IMR-90 (cell line): Measurements from ENCODE around the gene LCN12. TPM values are rescaled to one million over a fixed set of nuclear protein-coding genes. Genes with fewer than 3 reads are reported as not detected.

Experiments used
- ATAC-seq: fragments of 200-7000 bp; cut with Tn5 transposase; 2 replicates; pipeline ENCODE4 v1.9.1; 2020; ENCODE audit warnings: low read depth, mild to moderate bottlenecking, moderate library complexity
- BruUV-seq: library from RNA; stranded (reverse); fragments of 400-500 nt; replicated peaks from 2 replicates; lab custom pipeline; 2021; lab: Mats Ljungman, UMichigan
- CTCF ChIA-PET: fragments of 300-600 bp; formaldehyde crosslinking; extraction: SDS; loops from one replicate; lab custom pipeline; 2021; ENCODE audit warnings: antibody characterized with exemption; lab: Yijun Ruan, JAX
- POLR2A ChIA-PET: fragments of 300-600 bp; sonication (Branson Sonifier 250); formaldehyde crosslinking; loops from one replicate; lab custom pipeline; 2022; ENCODE audit warnings: antibody characterized with exemption; ENCODE audit not compliant: unreplicated experiment; lab: Charles Lee
- DNase-seq: peaks from one replicate; pipeline ENCODE4 v3.0.0; 2013
- H2AFZ ChIP-seq: replicated peaks from 2 replicates; pipeline ENCODE3; 2013; ENCODE audit warnings: low read length, mild to moderate bottlenecking; ENCODE audit not compliant: poor library complexity
- H2AK5ac ChIP-seq: 2 replicates; pipeline ENCODE4 v1.6.1; 2013; ENCODE audit warnings: low read depth, low read length, inconsistent platforms
- H2AK9ac ChIP-seq: replicated peaks from 2 replicates; pipeline ENCODE3; 2013; ENCODE audit warnings: mild to moderate bottlenecking, low read depth, low read length, moderate library complexity; ENCODE audit not compliant: poor library complexity
- H2BK120ac ChIP-seq: 2 replicates; pipeline ENCODE4 v1.6.1; 2013; ENCODE audit warnings: low read depth, low read length, inconsistent platforms
- H2BK15ac ChIP-seq: 3 replicates; pipeline ENCODE4 v1.6.1; 2013; ENCODE audit warnings: low read depth, low read length, inconsistent platforms
- H2BK20ac ChIP-seq: 2 replicates; pipeline ENCODE4 v1.6.1; 2013; ENCODE audit warnings: low read depth, mild to moderate bottlenecking, inconsistent platforms, low read length, moderate library complexity
- H2BK5ac ChIP-seq: 2 replicates; pipeline ENCODE4 v1.6.1; 2013; ENCODE audit warnings: mild to moderate bottlenecking, low read depth, low read length, inconsistent platforms; ENCODE audit not compliant: poor library complexity, severe bottlenecking
- H3K14ac ChIP-seq: replicated peaks from 2 replicates; pipeline ENCODE4 v1.6.1; 2013; ENCODE audit warnings: low read depth, low read length, inconsistent platforms
- H3K18ac ChIP-seq: 2 replicates; pipeline ENCODE4 v1.6.1; 2013; ENCODE audit warnings: low read depth, low read length, control low read depth
- H3K23ac ChIP-seq: 2 replicates; pipeline ENCODE4 v1.6.1; 2013; ENCODE audit warnings: low read depth, low read length, inconsistent platforms
- H3K27ac ChIP-seq: 2 replicates; pipeline ENCODE4 v1.5.1; 2013; ENCODE audit warnings: mild to moderate bottlenecking, control low read depth, low read length; ENCODE audit not compliant: insufficient read depth
- H3K27me3 ChIP-seq: 2 replicates; pipeline ENCODE4 v1.6.1; 2013; ENCODE audit warnings: low read length; ENCODE audit not compliant: control insufficient read depth, insufficient read depth
- H3K36me3 ChIP-seq: 2 replicates; pipeline ENCODE4 v1.6.1; 2013; ENCODE audit warnings: low read length, mixed read lengths; ENCODE audit not compliant: control insufficient read depth, insufficient read depth
- H3K4ac ChIP-seq: 2 replicates; pipeline ENCODE4 v1.6.1; 2013; ENCODE audit warnings: low read depth, low read length, inconsistent platforms
- H3K4me1 ChIP-seq: 2 replicates; pipeline ENCODE4 v1.6.1; 2013; ENCODE audit warnings: low read length, mixed read lengths; ENCODE audit not compliant: control insufficient read depth, insufficient read depth
- H3K4me2 ChIP-seq: 2 replicates; pipeline ENCODE4 v1.6.1; 2013; ENCODE audit warnings: low read depth, mild to moderate bottlenecking, control low read depth, low read length, moderate library complexity
- H3K4me3 ChIP-seq: 2 replicates; pipeline ENCODE4 v1.5.1; 2013; ENCODE audit warnings: low read depth, mild to moderate bottlenecking, control low read depth, low read length, moderate library complexity; ENCODE audit not compliant: insufficient read depth
- H3K56ac ChIP-seq: 2 replicates; pipeline ENCODE4 v1.6.1; 2013; ENCODE audit warnings: low read length, inconsistent platforms; ENCODE audit not compliant: insufficient read depth; ENCODE audit errors: extremely low read depth
- H3K79me1 ChIP-seq, 2 experiments: 2 replicates each; pipeline ENCODE4 v1.6.1; 2013; ENCODE audit warnings: low read length in 2 of 2, inconsistent platforms in 1 of 2, low read depth in 1 of 2
- H3K9ac ChIP-seq: 2 replicates; pipeline ENCODE4 v1.6.1; 2013; ENCODE audit warnings: low read depth, low read length, control low read depth
- H3K9me1 ChIP-seq: 2 replicates; pipeline ENCODE4 v1.6.1; 2013; ENCODE audit warnings: low read length, inconsistent platforms; ENCODE audit not compliant: insufficient read depth
- H3K9me3 ChIP-seq: 2 replicates; pipeline ENCODE4 v1.6.1; 2013; ENCODE audit warnings: low read length; ENCODE audit not compliant: control insufficient read depth, insufficient read depth
- H4K20me1 ChIP-seq: 2 replicates; pipeline ENCODE4 v1.6.1; 2013; ENCODE audit warnings: low read length, inconsistent platforms; ENCODE audit not compliant: insufficient read depth
- H4K5ac ChIP-seq: 2 replicates; pipeline ENCODE4 v1.6.1; 2013; ENCODE audit warnings: mild to moderate bottlenecking, low read depth, low read length, control low read depth
- H4K8ac ChIP-seq, 2 experiments: 2 replicates each; pipeline ENCODE4 v1.6.1; 2013; ENCODE audit warnings: low read depth in 2 of 2, low read length in 2 of 2, control low read depth in 1 of 2, inconsistent platforms in 1 of 2
- H4K91ac ChIP-seq: 2 replicates; pipeline ENCODE4 v1.6.1; 2013; ENCODE audit warnings: low read depth, low read length, inconsistent platforms; ENCODE audit not compliant: insufficient read depth
- BHLHE40 ChIP-seq: fragments of 150-350 bp; IDR thresholded peaks from 2 replicates; pipeline ENCODE4 v1.6.1; 2016; ENCODE audit warnings: mild to moderate bottlenecking, low read depth, low read length
- CHD1 ChIP-seq: IDR thresholded peaks from 2 replicates; pipeline ENCODE4 v1.6.1; 2012; ENCODE audit warnings: low read depth, low read length, improper control_type of control experiment
- FOS ChIP-seq: fragments of 150-350 bp; IDR thresholded peaks from 2 replicates; pipeline ENCODE4 v1.6.1; 2016; ENCODE audit warnings: low read depth, low read length
- MAFK ChIP-seq: IDR thresholded peaks from 2 replicates; pipeline ENCODE4 v1.6.1; 2012; ENCODE audit warnings: low read depth, low read length, improper control_type of control experiment
- MAZ ChIP-seq: IDR thresholded peaks from 2 replicates; pipeline ENCODE4 v1.6.1; 2012; ENCODE audit warnings: low read depth, mild to moderate bottlenecking, low read length, improper control_type of control experiment, moderate library complexity, borderline replicate concordance
- MXI1 ChIP-seq: IDR thresholded peaks from 2 replicates; pipeline ENCODE4 v1.6.1; 2012; ENCODE audit warnings: low read depth, mild to moderate bottlenecking, low read length, moderate library complexity, borderline replicate concordance
- NFE2L2 ChIP-seq: fragments of 150-350 bp; IDR thresholded peaks from 2 replicates; pipeline ENCODE4 v1.6.1; 2016; ENCODE audit warnings: low read depth, mild to moderate bottlenecking, low read length
- POLR2A ChIP-seq: IDR thresholded peaks from 2 replicates; pipeline ENCODE4 v1.6.1; 2012; ENCODE audit warnings: mild to moderate bottlenecking, low read depth, low read length
- RAD21 ChIP-seq: IDR thresholded peaks from 2 replicates; pipeline ENCODE4 v1.6.1; 2012; ENCODE audit warnings: low read length, improper control_type of control experiment
- RCOR1 ChIP-seq: IDR thresholded peaks from 2 replicates; pipeline ENCODE4 v1.6.1; 2012; ENCODE audit warnings: mild to moderate bottlenecking, low read length, improper control_type of control experiment; ENCODE audit not compliant: insufficient replicate concordance
- SMC3 ChIP-seq: fragments of 150-350 bp; IDR thresholded peaks from 2 replicates; pipeline ENCODE4 v1.6.1; 2016; ENCODE audit warnings: low read depth, mild to moderate bottlenecking, antibody characterized with exemption, low read length, moderate library complexity
- WGBS, 2 experiments: methylation state at CpG; one replicate each; pipeline versions ENCODE4 v1.1.5 to v1.1.7; 2013; ENCODE audit warnings: missing lambda C conversion rate in 2 of 2; ENCODE audit not compliant: insufficient read length in 1 of 2; ENCODE audit errors: extremely low coverage in 2 of 2; 5-methylcytosine and 5-hydroxymethylcytosine counted together
- dilution Hi-C: fragments of 300-500 bp; cut with HindIII; formaldehyde crosslinking; loops from one replicate; pipeline ENCODE4 v1.14.3; 2018; ENCODE audit warnings: low sequenced_read_pairs; ENCODE audit not compliant: unreplicated experiment
- in situ Hi-C: fragments of 300-500 bp; cut with MboI; formaldehyde crosslinking; loops from 3 replicates; pipeline ENCODE4 v1.14.3; 2019; ENCODE audit warnings: low sequenced_read_pairs, inconsistent platforms, mixed read lengths
- intact Hi-C: fragments of 100-400 bp; cut with micrococcal nuclease; formaldehyde crosslinking; loops from 2 replicates; pipeline ENCODE4 v1.10.0; 2022
- polyA plus RNA-seq, 3 experiments: library from polyadenylated mRNA; depleted of rRNA; stranded (reverse); fragments of >200 nt; gene quantifications; 2 replicates each; pipeline ENCODE4 v1.2.3, GENCODE V29; 2012; ENCODE audit warnings: low replicate concordance in 1 of 3
- total RNA-seq: library from RNA; depleted of rRNA; stranded (reverse); fragments of >200 nt; gene quantifications from 2 replicates; pipeline ENCODE4 v1.2.3, GENCODE V29; 2012
- TF ChIP-seq, protein P1 (sequence below): fragments of 150-350 bp; IDR thresholded peaks from 2 replicates; pipeline ENCODE4 v1.6.1; 2016; ENCODE audit warnings: low read depth, mild to moderate bottlenecking, low read length, moderate library complexity, borderline replicate concordance

Gene LCN12
- total and polyA plus RNA-seq, 2 of the 4 experiments (the other 2 are of a cell fraction) = 0.12 TPM; not detected in 1

GRCh38 chr9:136910901-136911245, 41.2 kb upstream of the LCN12 start:
- dilution Hi-C loops (no loop called here), in situ Hi-C loops (no loop called here), intact Hi-C loops (no loop called here)
- Histone ChIP-seq H2BK5ac (no peak overlapping the region), H3K18ac (no peak overlapping the region), H3K9ac (no peak overlapping the region), H4K5ac (no peak overlapping the region), H2BK20ac (no peak overlapping the region), H3K4me1 (no peaks in the 10 kb centered on the region), H4K8ac (no peak overlapping the region), H3K23ac (no peak overlapping the region), H2BK120ac (no peak overlapping the region), H4K91ac (no peak overlapping the region), H3K9me1 (no peaks in the 10 kb centered on the region), H3K27ac (no peak overlapping the region), H3K79me1 (peaks cover 5 to 17% of the 10 kb centered on the region in 2 experiments; a peak in 3 of 4 replicates), H3K4ac (no peak overlapping the region), H2AFZ (no peak overlapping the region), H2AK5ac (no peak overlapping the region), H3K56ac (no peak overlapping the region), H3K4me3 (no peak overlapping the region), H3K14ac (no peak overlapping the region), H3K4me2 (no peak overlapping the region), H3K36me3 (peaks cover 31% of the 10 kb centered on the region), H3K9me3 (no peaks in the 10 kb centered on the region), H2AK9ac (no peak overlapping the region), H2BK15ac (no peak overlapping the region), H4K20me1 (peaks cover 2% of the 10 kb centered on the region; the same call in 1 of the 2 replicates), H3K27me3 (no peaks in the 10 kb centered on the region)
- WGBS, 2 experiments = no CpG with 5 or more reads among the region's 12 CpGs
- ATAC-seq (no peak), DNase-seq (no peak)
- TF ChIP-seq NFE2L2 (no peak), MAZ (no peak), RCOR1 (no peak), CHD1 (no peak), BHLHE40 (no peak), POLR2A (no peak), FOS (no peak), MXI1 (no peak), MAFK (no peak), RAD21 (no peak), SMC3 (no peak)
- TF ChIP-seq, protein P1, sequence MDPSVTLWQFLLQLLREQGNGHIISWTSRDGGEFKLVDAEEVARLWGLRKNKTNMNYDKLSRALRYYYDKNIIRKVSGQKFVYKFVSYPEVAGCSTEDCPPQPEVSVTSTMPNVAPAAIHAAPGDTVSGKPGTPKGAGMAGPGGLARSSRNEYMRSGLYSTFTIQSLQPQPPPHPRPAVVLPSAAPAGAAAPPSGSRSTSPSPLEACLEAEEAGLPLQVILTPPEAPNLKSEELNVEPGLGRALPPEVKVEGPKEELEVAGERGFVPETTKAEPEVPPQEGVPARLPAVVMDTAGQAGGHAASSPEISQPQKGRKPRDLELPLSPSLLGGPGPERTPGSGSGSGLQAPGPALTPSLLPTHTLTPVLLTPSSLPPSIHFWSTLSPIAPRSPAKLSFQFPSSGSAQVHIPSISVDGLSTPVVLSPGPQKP = no peak
- CTCF ChIA-PET = no interaction called here
- no TSS peak for BruUV-seq
- POLR2A ChIA-PET = no interaction called here
